GM12865 (cell line): ENCODE measurements around the gene OR4N2.
"Not testable (repeated sequence)": the region's sequence is repeated elsewhere in the genome, so short reads cannot be mapped to it uniquely, and the experiment has no call there.

Source experiments
- DNase-seq: peaks from one replicate; pipeline ENCODE4 v3.0.0; 2010; ENCODE audit warnings: low read depth
- H3K4me3 ChIP-seq: 2 replicates; pipeline ENCODE4 v1.5.1; 2011; ENCODE audit warnings: mild to moderate bottlenecking, low read depth, low read length, control low read depth
- CTCF ChIP-seq: IDR thresholded peaks from 2 replicates; pipeline ENCODE4 v1.5.1; 2011; ENCODE audit warnings: low read length, control low read depth, low read depth, inconsistent platforms; ENCODE audit not compliant: insufficient read depth; ENCODE audit errors: missing control alignments

Gene OR4N2

GRCh38 chr14:19803470-19803869 is at the start of gene OR4N2:
TSS of gene OR4N2 (plus strand) at chr14:19803770. CDS start at chr14:19827449, 23,679 bp downstream.
- H3K4me3 ChIP-seq, DNase-seq: not testable (repeated sequence)

- H3K4me3 ChIP-seq: no peak overlapping the region
- no peak for TF ChIP-seq CTCF
- DNase-seq: no peak
Measured at GRCh38 chr14:19754172-19754571, 49.4 kb upstream of the OR4N2 start.

- DNase-seq, H3K4me3 ChIP-seq: not testable (repeated sequence)
Measured at GRCh38 chr14:19771491-19771890, 32.1 kb upstream of the OR4N2 start.

GRCh38 chr14:19771895-19772430 is 31.6 kb upstream of the OR4N2 start:
- no peak for TF ChIP-seq CTCF
- DNase-seq: no peak
- no peak overlapping the region for H3K4me3 ChIP-seq

GRCh38 chr14:19772454-19772853 is 31.1 kb upstream of the OR4N2 start:
- not testable (repeated sequence) for H3K4me3 ChIP-seq, DNase-seq

- not testable (repeated sequence) for DNase-seq, H3K4me3 ChIP-seq
Measured at GRCh38 chr14:19773204-19773603, 30.4 kb upstream of the OR4N2 start, which contains the start of gene OR4M1. TSS of gene OR4M1 (plus strand) at chr14:19773504. CDS start at chr14:19780323, 6,819 bp downstream.

GRCh38 chr14:19775587-19775986 is 28.0 kb upstream of the OR4N2 start:
- no peak for TF ChIP-seq CTCF
- no peak for DNase-seq
- no peak overlapping the region for H3K4me3 ChIP-seq

- DNase-seq, H3K4me3 ChIP-seq: not testable (repeated sequence)
Measured at GRCh38 chr14:19785848-19786247, 17.7 kb upstream of the OR4N2 start.

GRCh38 chr14:19787318-19787717 is 16.3 kb upstream of the OR4N2 start:
- not testable (repeated sequence) for H3K4me3 ChIP-seq, DNase-seq

- DNase-seq, H3K4me3 ChIP-seq: not testable (repeated sequence)
Measured at GRCh38 chr14:19788150-19788549, 15.4 kb upstream of the OR4N2 start.

GRCh38 chr14:19796520-19797108 is 7.0 kb upstream of the OR4N2 start:
- not testable (repeated sequence) for DNase-seq, H3K4me3 ChIP-seq
